Measurements from ENCODE around the gene TMEM164. TPM values are rescaled to one million over a fixed set of nuclear protein-coding genes. Genes with fewer than 3 reads are reported as not detected.

Gene TMEM164
- total and polyA plus RNA-seq, 2 experiments from 2014 or later = 3.4 to 17.2 TPM

DNA sequence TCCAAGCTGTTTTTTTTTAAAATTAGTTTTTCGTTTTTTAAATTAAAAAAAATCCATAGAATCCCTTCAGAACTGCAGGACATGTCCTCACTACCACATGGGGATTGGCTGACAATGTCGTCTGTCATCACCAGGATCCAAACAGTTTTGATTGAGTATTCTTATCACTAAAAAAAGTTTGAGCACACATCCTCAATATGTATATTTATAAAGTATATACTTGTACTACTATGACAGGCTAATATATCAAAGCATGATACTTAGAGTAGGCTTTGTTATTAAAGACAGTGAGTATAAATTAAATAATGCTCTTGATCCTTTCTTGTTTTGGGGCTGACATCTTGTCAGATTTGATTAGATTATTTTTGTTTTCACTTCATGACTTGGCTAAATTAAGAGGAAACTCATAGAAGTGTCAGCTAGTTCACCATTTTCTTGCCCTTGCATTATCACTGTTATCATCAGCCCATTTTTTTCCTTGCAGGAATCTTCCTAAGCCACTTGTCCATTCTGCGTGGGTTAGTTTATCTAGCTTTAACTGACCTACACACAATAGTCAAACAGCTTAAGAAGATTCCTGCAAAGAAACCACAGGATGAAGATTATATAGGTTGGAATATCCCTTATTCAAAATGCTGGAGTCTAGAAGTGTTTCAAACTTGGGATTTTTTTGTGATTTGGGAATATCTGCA lies 222.2 kb downstream of the TMEM164 start:
- H3K36me3 ChIP-seq (ENCODE audit: insufficient read depth) = no peaks in the 10 kb centered on the region
- H3K36me3 Mint-ChIP-seq (ENCODE audit: low read depth) = no peaks in the 10 kb centered on the region; the same call in 2 of the 3 replicates
- H3F3A ChIP-seq (replicated peaks; ENCODE audit: low read depth) = no peaks in the 10 kb centered on the region
- H3K27me3 ChIP-seq (ENCODE audit: insufficient read depth) = no peaks in the 10 kb centered on the region
- H3K4me3 ChIP-seq = no peak overlapping the region
- ATAC-seq (no peak), DNase-seq (ENCODE audit: low spot score) (no peak)
- no peak overlapping the region for H3K4me3 Mint-ChIP-seq
- no peak overlapping the region for H2AFZ ChIP-seq
- no peaks in the 10 kb centered on the region; the same call in none of the 2 replicates for H3K4me1 ChIP-seq (ENCODE audit: insufficient read depth)
- H3K27ac Mint-ChIP-seq = no peak overlapping the region
- H3K4me1 Mint-ChIP-seq = peaks cover 31% of the 10 kb centered on the region
- no peaks in the 10 kb centered on the region; the same call in 2 of the 3 replicates for H3K9me3 Mint-ChIP-seq
- H3K79me2 ChIP-seq (replicated peaks; ENCODE audit: insufficient read depth) = peaks cover 12% of the 10 kb centered on the region
- TF ChIP-seq EZH2 (IDR thresholded peaks at IDR 0.05; ENCODE audit: low read depth, unreplicated experiment) (no peak), CREB1 (CRISPR knock-in tag; IDR thresholded peaks at IDR 0.05; ENCODE audit: low read depth) (no peak), NANOG (IDR thresholded peaks at IDR 0.05; ENCODE audit: borderline replicate concordance) (no peak), ZNF114 (CRISPR knock-in tag; IDR thresholded peaks at IDR 0.05) (no peak), EZH2phosphoT487 (IDR thresholded peaks at IDR 0.05; ENCODE audit: unreplicated experiment) (no peak), ZNF462 (CRISPR knock-in tag; IDR thresholded peaks at IDR 0.05) (no peak), ETS1 (IDR thresholded peaks at IDR 0.05) (no peak), POLR2AphosphoS5 (IDR thresholded peaks at IDR 0.05; ENCODE audit: low read depth) (no peak), ZNF331 (CRISPR knock-in tag; IDR thresholded peaks at IDR 0.05; ENCODE audit: low read depth) (no peak)
- TF ChIP-seq, protein P1, sequence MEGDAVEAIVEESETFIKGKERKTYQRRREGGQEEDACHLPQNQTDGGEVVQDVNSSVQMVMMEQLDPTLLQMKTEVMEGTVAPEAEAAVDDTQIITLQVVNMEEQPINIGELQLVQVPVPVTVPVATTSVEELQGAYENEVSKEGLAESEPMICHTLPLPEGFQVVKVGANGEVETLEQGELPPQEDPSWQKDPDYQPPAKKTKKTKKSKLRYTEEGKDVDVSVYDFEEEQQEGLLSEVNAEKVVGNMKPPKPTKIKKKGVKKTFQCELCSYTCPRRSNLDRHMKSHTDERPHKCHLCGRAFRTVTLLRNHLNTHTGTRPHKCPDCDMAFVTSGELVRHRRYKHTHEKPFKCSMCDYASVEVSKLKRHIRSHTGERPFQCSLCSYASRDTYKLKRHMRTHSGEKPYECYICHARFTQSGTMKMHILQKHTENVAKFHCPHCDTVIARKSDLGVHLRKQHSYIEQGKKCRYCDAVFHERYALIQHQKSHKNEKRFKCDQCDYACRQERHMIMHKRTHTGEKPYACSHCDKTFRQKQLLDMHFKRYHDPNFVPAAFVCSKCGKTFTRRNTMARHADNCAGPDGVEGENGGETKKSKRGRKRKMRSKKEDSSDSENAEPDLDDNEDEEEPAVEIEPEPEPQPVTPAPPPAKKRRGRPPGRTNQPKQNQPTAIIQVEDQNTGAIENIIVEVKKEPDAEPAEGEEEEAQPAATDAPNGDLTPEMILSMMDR (conservative IDR thresholded peaks at IDR 0.05; ENCODE audit: low read depth in 2 of 2) = no peak
- H3K27me3 Mint-ChIP-seq (ENCODE audit: insufficient read depth, low read depth, poor library complexity) = no peaks in the 10 kb centered on the region
- no peak overlapping the region for H3K4me2 ChIP-seq
- no peaks in the 10 kb centered on the region for H3K9me2 ChIP-seq (ENCODE audit: insufficient read depth)
- no peak overlapping the region for H3K27ac ChIP-seq (ENCODE audit: low read depth)
- H4K20me1 ChIP-seq (replicated peaks; ENCODE audit: insufficient read depth) = no peaks in the 10 kb centered on the region; the same call in 1 of the 2 replicates
